GM18909 (cell line): ENCODE results near the gene PRSS8.
"Not testable (repeated sequence)": the region's sequence is repeated elsewhere in the genome, so short reads cannot be mapped to it uniquely, and the experiment has no call there.

ENCODE experiments used
- ATAC-seq: cut with Tn5 transposase; IDR thresholded peaks from one replicate; pipeline ENCODE4 v1.9.1; 2021; ENCODE audit warnings: mild to moderate bottlenecking; ENCODE audit not compliant: unreplicated experiment, poor library complexity

The PRSS8 gene

DNA sequence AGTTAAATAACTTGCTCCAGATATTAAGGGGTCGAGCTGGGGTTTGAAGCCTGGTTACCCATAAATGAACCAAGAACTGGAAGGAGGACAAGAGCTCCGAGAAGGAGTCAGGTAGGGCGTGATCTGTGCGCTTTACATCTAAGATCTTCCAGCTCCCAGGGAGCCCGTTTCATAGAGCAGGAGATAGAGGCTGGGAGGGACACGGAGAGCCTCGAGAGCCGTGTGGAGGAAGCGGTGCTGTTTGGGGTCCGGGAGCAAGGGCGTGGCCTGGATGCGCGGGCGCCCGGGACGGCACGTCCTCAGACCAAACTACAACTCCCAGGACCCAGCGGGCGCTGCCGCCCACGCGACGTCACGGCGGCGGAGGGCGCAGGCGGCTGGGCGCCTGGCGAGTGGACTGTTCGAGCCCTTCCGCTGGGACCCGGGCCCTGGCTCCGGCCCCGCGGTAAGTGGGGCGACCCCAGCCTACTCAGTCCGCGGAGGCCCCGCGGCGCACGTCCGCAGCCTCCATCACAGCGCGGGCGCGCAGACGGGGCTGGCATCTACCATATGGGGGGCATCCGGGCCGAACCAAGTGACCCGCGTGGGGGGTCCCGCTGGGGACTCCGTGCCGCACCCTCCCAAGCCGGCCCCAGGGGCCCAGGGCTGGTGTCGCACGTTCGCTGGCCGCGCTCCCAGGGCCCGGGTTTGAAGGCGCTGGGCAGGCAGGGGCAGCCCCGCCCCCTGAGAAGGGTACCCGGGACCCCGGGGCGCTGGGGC is 27.3 kb downstream of the PRSS8 start, which contains the start of gene BCKDK:
Gene BCKDK (plus strand): TSS at position 352 of the 759 bp plus-strand sequence. CDS start 838 bp downstream, outside the sequence.
- peak; percentile 82 for ATAC-seq

DNA sequence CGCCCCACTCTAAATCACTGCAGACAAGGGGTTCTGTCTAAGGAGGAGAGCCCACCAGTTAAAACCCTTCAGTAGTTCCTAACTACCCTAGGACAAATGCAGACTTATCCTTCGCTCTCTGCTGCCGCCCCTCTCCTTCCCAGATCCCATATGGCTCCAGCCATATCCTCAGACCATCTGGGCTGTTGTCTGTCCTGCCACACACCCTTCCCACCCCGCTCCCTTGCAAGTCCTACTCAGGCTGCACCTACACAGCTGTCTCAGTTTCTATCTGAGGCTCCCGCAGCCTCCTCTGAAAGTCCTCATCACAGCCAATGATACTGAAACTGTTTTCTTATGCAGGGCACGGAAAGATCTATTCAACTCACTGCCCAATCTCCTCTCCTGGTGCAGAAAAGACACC is 28.1 kb downstream of the PRSS8 start:
- ATAC-seq, result peak; percentile 56

DNA sequence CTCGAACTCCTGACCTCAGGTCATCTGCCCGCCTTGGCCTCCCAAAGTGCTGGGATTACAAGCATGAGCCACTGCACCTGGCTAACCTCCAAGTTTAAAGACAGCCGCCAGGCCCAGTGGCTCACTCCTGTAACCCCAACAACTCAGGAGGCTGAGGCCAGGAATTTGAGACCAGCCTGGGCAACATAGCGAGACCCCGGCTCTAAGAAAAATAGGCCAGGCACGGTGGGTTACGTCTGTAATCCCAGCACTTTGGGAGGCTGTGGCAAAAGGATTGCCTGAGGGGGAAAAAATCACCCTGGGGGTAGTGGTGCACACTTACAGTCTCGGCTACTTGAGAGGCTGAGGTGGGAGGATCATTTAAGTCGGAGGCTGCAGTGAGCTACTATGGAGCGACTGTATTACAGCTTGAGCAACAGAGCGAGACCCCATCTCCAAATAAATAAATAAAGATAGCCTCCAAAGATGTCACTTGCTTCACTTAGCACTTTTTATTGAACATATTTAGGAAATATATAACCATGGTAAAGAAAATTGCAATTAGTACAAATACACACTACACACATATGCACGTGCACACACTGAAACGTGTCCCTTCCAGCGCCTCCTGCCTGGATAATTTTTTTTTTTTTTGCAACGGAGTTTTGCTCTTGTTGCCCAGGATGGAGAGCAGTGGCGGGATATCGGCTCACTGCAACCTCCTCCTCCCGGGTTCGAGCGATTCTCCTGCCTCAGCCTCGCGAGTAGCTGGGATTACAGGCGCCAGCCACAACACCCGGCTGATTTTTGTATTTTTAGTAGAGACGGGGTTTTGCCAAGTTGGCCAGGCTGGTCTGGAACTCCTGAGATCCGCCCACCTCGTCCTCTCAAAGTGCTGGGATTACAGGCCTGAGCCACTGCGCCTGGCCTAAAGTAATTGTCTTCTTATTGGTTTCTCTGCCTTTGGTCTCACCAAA is 28.7 kb downstream of the PRSS8 start:
- ATAC-seq, result no peak

DNA sequence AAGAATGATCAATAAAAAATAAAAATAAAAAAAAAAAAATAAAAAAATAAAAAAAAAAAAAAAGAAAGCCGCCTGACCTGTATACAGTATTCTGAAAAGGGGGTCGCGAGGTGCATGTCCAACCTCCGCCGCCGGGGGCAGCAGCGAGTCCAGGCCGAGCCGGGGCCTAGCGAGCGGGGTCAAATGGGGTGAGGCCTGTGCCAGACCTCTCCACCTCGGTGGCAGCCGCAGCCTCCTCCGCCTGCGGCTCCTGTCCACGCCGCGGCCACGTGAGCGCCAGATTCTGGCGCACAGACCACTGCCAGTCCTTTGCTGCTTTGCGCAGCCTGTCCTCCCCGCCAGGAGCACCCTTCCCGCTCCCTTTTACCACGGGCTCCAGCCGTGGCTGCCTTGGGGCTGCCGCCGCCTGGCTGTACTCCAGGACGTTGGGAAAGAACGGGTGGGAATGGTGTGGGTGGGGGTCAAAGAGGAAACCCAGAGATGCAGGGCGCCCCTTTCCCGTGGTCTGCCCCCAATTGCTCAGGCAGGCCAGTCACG is 29.8 kb downstream of the PRSS8 start:
- ATAC-seq, result peak; percentile 52

DNA sequence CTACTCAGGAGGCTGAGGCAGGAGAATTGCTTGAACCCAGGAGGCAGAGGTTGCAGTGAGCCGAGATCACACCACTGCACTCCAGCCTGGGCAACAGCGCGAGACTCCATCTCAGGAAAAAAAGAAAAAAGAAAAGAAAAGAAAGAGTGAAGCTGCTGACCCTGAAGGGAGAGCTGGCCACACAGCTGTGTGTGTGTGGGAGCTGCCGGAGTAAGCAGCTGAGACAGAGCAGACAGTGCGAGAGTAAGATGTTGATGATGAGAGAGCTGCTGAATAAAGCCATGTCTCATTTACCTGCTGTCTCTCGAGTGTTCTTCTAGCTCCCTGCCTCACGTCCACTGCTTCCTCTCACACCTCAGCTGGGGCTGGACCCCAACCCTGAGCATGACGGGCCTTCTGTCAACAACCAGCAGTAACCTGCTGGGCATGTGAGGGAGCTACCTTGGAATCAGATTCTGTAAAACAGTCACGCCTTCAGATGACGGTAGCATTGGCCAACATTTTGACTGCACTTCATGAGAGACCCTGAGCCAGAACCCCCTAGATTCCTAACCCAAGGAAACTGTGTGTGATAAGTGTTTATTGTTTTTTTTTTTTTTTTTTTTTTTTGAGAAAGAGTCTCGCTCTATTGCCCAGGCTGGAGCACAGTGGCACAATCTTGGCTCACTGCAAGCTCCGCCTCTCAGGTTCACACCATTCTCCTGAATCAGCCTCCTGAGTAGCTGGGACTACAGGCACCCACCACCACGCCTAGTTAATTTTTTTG is 34.5 kb downstream of the PRSS8 start:
- ATAC-seq, result not testable (repeated sequence)

DNA sequence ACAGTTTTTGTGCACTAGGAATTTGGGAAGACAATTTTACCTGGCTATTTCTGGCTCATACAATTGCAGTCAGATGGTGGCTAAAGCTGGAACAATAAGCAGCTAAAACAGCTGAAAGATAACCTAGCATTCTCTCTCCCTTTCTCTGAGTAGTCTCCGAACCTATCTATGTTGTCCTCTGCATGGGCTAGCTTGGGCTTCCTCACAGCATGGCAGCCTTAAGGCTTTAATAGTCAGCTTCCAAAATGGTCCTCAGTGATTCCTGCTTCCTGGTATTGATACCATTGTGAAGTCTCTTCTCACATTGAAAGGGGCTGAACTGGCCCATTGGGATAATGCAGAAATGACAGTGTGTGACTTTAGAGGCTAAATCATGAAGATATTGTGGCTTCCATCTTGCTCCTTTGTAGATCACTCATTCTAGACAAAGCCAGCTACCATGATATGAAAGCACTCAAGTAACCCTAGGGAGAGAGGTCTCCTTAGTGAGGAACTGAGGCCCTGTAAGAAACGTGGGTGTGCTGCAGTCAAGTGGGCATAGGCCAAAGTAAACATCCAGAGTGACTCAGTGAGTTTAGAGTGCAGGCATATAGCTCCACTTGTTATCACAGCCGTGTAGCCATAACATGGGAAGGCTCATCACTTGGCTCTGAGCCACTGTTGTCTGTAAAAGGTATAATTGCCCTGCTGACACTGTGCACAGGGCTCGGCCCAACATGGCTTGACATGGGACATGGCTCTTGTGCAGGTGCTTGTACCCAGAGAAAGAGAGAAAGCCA is 35.5 kb downstream of the PRSS8 start:
- no peak for ATAC-seq

DNA sequence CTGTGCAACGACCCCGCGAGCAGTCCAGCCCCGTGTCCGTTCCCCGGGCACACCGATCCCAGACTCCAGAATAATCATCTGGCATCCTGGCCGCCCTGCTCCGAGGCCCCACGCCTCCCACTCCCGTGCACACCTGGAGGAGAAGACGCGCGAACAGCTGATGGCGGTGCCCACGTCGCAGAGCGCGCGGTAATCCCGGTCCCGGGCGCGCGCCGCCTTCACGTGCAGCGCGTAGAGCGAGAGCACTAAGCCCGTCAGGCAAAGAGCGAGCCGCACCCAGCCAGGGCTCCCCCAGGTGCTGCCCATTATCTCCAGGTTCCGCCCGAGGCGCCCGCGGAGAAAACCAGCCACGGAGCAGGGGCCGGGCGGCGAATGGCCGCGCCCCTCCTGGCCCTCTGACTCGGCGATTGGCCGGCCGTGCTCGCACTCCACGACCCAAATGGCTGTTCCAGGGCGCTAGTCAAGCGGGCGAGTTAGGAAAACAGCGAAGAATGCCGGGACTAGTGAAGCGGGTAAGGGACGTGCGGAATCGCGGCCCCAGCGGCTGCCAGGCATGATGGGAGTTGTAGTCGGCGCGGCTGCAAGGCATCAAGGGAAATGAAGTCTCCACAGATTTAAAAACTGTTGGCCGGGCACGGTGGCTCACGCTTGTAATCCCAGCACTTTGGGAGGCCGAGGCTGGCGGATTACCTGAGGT is 41.0 kb downstream of the PRSS8 start, which contains the start of gene VKORC1:
Gene VKORC1 (minus strand): TSS at position 374 of the 697 bp plus-strand sequence. CDS start 68 bp downstream, at position 306.
- ATAC-seq, result peak; percentile 86

DNA sequence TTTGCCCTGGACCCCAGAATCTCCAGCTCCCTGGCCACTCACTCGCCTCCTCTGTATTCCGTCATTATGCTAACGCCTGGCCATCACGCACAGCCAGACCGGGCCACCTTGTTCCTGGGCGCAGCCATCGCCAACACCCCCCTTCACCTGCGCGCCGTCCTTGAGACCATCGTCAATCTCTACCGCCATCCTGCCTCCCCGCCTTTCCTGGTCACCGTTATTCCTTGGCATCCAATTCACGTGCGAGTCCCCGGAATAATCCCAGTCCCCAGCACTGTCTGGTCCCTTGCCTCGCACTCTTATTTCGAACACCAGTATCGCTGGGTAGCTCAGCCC is 41.5 kb downstream of the PRSS8 start:
- ATAC-seq, result no peak

DNA sequence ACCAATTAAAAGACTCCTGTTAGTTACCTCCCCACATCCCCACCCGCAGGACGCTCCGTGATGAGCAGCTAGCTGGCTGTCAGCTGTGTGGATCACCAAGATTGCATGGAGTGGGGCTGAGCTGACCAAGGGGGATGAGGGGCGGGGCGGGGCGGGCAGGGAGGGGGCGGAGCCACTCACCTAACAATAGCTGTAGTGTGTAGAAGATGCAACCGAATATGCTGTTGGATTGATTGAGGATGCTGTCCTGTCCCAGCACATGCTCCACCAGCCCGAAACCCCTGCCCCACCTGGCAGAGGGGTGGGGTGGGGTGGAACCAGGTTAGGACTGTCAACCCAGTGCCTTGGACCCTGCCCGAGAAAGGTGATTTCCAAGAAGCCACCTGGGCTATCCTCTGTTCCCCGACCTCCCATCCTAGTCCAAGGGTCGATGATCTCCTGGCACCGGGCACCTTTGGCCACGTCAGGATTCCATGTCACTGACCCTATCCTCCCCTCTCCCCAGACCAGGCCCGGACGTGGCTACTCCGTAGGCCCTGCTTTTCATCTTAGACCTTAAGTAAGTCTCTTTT is 42.3 kb downstream of the PRSS8 start:
- ATAC-seq, result no peak

DNA sequence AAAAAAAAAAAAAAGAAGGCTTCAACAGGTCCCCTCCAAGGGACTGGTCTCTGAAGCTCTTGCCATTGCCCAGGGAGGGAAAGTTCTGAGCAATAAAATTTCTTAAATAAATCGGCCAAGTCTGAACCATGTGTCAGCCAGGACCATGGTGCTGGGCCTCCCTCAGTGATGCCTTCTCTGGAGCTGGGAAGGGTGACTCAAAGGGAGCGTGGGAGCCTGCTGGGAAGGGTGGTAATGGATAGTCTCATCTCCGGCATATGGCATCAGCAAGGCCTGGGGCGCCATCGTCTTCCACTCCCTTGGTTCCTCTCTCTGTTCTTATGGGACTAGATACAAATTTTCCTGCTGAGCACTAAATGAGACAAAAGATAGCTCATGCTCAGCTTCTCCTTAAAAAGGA is 43.2 kb downstream of the PRSS8 start:
- ATAC-seq, result no peak

DNA sequence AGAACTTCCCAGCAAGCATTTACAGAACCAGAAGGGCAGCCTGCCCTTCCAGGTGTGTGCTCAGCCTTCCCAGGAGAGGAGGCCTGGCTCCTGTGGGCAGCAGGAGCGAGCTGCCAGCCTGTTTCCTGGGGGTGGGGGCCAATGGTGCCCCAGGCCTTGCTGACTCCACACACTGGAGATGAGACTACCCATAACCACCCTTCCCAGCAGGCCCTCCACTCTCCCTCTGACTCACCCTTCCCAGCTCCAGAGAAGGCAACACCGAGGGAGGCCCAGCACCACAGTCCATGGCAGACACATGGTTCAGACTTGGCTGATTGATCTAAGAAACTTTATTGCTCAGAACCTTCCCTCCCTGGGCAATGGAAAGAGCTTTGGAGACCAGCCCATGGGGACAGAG is 45.0 kb downstream of the PRSS8 start:
- ATAC-seq, result no peak

DNA sequence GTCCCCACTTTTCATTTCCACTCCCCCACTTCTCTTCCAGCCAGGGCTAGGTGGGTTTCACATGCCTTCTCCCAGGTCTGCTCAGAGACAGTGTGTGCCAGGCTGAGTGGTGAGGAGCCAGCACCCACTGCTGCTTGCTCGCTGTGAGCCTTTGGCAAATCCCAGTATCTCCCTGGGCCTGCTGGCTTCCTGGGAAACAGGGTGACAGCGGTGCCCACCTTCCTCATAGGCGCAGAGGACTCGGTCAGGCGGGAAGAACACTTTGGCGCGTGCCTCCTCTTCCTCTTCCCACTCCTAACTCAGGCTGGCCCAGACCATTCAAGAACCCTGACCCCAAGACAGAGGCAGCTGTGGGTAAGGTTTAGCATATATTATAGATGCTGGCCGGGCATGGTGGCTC is 46.3 kb downstream of the PRSS8 start:
- no peak for ATAC-seq

DNA sequence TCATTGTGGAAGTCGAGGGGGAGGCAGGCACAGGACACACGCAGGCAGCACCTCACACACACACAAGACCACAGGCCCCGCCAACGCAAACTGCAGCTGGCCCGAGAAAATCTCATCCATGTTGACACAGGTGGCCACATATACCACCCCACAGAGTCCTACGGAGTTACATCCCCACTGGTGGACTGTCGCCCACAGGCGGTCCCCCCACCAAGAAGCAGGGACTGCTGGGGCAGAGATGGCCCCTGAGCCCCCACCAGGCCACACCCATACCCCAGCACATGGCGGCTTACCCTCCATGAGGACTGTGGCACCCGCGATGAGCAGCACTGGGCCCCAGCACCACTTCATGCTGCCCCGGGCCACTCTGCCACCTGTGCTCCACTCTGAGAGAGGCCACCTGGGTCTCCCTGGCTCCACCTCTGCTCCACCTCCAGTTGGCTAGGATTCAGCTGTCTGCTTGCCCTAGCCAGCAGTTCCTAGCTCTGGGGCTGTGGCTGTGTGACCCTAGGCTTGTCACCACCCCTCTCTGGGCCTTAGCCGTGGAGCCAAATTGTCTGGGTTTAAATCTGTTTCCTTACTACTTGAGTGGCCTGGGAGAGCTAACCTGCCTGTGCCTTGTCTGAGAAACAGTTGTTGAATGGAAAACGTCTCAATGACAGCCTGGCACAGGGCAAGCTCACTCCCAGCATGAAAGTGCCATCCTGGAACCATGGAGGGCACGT is 46.9 kb downstream of the PRSS8 start, which contains the start of gene PRSS53:
Gene PRSS53 (minus strand): TSS at position 485 of the 725 bp plus-strand sequence. CDS start 134 bp downstream, at position 351.
- ATAC-seq, result no peak

DNA sequence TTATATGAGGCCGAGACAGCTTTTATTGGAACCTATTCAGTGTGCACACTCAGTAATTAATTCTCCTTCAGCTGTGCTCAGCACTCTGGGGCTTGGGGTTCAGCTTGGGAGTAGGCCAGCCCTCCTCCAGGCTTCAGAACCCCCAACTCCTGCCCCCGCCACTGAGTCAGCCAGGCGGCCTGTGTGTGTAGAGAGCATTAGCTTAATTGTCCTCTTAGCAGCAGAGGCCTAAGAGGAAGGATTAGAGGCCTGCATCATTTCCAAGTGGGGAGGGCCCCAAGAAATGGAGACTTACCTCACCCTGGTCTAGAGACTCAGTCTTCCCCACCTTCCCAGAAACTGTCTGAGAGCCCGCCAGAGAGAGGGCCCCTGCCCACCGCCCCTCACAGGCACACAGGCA is 47.6 kb downstream of the PRSS8 start:
- no peak for ATAC-seq

DNA sequence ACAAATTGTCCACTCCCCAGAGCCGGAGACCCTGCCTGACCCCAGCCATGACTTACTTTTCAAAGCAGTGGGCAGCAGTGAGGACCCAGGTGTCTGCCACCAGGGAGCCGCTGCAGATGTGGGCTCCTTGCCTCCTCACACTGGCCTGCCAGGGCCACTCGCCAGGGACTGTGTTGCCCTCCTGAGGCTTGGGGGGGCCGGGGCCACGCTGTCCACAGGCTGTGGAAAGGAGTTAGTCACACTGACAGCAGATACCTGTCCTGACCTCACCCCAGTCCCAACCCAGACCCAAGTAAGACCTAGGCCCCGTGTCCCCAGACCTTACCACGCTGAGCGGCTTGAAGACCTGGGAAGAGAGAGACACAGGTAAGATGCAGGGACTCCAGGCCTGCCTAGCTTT is 48.0 kb downstream of the PRSS8 start:
- no peak for ATAC-seq

DNA sequence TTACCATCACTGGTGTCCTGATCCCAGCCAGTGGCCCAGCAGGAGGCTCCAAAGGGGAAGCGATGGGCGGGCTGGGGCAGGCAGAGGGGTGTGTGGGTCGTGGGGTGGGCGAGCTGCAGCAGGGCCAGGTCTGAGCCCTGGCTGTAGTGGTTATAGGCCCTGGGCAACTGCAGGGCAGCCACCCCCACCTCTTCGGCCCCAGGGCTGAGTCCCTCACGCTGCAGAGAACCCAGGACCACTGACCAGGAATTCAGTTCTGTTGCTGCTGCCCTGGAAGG is 49.0 kb downstream of the PRSS8 start:
- no peak for ATAC-seq

DNA sequence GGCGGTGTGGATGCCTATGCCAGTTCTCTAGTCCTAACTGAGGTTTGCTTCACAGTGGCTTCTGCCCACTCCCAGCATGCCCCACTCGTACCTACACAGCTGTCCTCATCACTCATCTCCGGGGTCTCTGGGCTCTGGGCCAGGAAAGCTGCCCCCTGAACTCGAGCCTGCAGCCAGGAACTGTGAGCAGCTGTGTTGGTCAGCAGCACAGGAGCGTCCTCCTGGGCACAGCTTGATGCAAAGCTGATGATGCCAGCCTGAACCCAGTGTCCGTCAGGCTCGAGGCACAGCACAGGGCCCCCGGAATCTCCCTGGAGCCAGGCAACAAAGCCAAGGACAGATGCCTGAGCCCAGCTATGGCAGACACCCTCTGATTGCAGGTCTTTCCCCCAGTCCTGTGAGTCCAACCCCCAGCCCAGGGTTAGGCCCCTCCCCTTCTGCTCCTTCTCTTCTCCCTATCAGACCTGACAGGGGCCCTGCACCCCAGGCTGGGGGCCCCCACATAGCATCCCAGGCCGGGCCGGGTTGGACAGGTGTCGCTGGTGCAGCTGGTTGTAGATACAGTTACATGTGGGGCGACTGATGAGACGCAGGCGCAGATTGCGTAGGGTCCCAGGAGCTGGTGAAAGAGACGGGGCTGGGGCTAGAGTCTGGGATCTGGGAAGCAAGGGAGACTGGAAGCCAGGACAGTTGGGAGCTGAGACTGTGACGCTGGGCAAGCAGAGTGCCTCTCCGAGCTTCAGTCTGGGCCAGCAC is 49.5 kb downstream of the PRSS8 start:
- no peak for ATAC-seq
